ENCODE measurements around the gene WWOX. TPM values are rescaled to one million over a fixed set of nuclear protein-coding genes. Genes with fewer than 3 reads are reported as not detected.

Gene WWOX
- total and polyA plus RNA-seq, 2 of the 13 experiments (the other 11 are each of a cell fraction or from before 2014, with no cell fraction given), result 9.1 to 37.4 TPM

GRCh38 chr16:79171504-79171903 is 1072.0 kb downstream of the WWOX start:
- H3K9me3 ChIP-seq (ENCODE audit: low read length), result no peaks in the 10 kb centered on the region
- H3K4me2 ChIP-seq (ENCODE audit: low read depth, low read length), result no peak overlapping the region
- CTCF ChIA-PET (ENCODE audit: low intra/inter-chr PET ratio, low total read pairs), result no interaction called here
- intact Hi-C loops (cut with micrococcal nuclease; ENCODE audit: unreplicated experiment) (no loop called here), in situ Hi-C loops (cut with HindIII; ENCODE audit: extremely low pct_ligation_motif_present, low pct_unique_long_range_greater_than_20kb) (no loop called here)
- TF ChIP-seq ZFP37 (CRISPR knock-in tag; IDR thresholded peaks at IDR 0.05; ENCODE audit: borderline replicate concordance) (no peak), ZNF792 (CRISPR knock-in tag; IDR thresholded peaks at IDR 0.05) (no peak), ZNF10 (CRISPR knock-in tag; IDR thresholded peaks at IDR 0.05; ENCODE audit: borderline replicate concordance, low read depth) (no peak), CBX1 (IDR thresholded peaks at IDR 0.05; ENCODE audit: low read depth) (no peak), ZNF746 (CRISPR knock-in tag; IDR thresholded peaks at IDR 0.05) (no peak), RNF2 (conservative IDR thresholded peaks at IDR 0.05; ENCODE audit: low read depth) (no peak), ZFP90 (CRISPR knock-in tag; IDR thresholded peaks at IDR 0.05; ENCODE audit: borderline replicate concordance) (no peak), NCOA2 (CRISPR knock-in tag; IDR thresholded peaks at IDR 0.05) (no peak)
- TF ChIP-seq, protein P1, sequence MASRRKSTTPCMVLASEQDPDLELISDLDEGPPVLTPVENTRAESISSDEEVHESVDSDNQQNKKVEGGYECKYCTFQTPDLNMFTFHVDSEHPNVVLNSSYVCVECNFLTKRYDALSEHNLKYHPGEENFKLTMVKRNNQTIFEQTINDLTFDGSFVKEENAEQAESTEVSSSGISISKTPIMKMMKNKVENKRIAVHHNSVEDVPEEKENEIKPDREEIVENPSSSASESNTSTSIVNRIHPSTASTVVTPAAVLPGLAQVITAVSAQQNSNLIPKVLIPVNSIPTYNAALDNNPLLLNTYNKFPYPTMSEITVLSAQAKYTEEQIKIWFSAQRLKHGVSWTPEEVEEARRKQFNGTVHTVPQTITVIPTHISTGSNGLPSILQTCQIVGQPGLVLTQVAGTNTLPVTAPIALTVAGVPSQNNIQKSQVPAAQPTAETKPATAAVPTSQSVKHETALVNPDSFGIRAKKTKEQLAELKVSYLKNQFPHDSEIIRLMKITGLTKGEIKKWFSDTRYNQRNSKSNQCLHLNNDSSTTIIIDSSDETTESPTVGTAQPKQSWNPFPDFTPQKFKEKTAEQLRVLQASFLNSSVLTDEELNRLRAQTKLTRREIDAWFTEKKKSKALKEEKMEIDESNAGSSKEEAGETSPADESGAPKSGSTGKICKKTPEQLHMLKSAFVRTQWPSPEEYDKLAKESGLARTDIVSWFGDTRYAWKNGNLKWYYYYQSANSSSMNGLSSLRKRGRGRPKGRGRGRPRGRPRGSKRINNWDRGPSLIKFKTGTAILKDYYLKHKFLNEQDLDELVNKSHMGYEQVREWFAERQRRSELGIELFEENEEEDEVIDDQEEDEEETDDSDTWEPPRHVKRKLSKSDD (CRISPR knock-in tag; IDR thresholded peaks at IDR 0.05; ENCODE audit: low read depth), result no peak
- TF ChIP-seq, protein P2, sequence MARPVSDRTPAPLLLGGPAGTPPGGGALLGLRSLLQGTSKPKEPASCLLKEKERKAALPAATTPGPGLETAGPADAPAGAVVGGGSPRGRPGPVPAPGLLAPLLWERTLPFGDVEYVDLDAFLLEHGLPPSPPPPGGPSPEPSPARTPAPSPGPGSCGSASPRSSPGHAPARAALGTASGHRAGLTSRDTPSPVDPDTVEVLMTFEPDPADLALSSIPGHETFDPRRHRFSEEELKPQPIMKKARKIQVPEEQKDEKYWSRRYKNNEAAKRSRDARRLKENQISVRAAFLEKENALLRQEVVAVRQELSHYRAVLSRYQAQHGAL (CRISPR knock-in tag; IDR thresholded peaks at IDR 0.05; ENCODE audit: not compliant biosample characterization), result no peak
- no peaks in the 10 kb centered on the region for H3K79me2 ChIP-seq (ENCODE audit: insufficient read depth, low read length)
- 29% methylated on average over 4 of the region's 4 CpGs for WGBS (ENCODE audit: low lambda C conversion rate)
- POLR2A ChIA-PET, result no interaction called here
- no peak overlapping the region for H3K9ac ChIP-seq (ENCODE audit: insufficient read depth, low read depth, low read length)
- no peaks in the 10 kb centered on the region for H3K27me3 ChIP-seq (ENCODE audit: control insufficient read depth in 1 of 2, insufficient read depth in 2 of 2, low read length in 2 of 2)
- ATAC-seq (no peak), FAIRE-seq (no peak), DNase-seq (ENCODE audit: low spot score) (no peak)
- no peak overlapping the region for H3K27ac ChIP-seq (ENCODE audit: extremely low read length, insufficient read depth, low read length)
- no TSS peak for BruUV-seq (replicated peaks)
- H3K36me3 ChIP-seq (replicated peaks in 1 of 2; ENCODE audit: control insufficient read depth in 1 of 2, insufficient read depth in 2 of 2, low read length in 2 of 2), result no peaks in the 10 kb centered on the region
- no peaks in the 10 kb centered on the region for H4K20me1 ChIP-seq (ENCODE audit: insufficient read depth, low read length)
- no peak overlapping the region for H3K4me3 ChIP-seq (replicated peaks in 1 of 3; ENCODE audit: insufficient read depth in 1 of 3, low read depth in 2 of 3, low read length in 3 of 3)
- peaks cover 15% of the 10 kb centered on the region for H3K4me1 ChIP-seq (ENCODE audit: insufficient read depth, low read length)
- H2AFZ ChIP-seq (ENCODE audit: low read length), result no peak overlapping the region
